GM19324 (cell line): Measurements from ENCODE around the gene ZBTB18.

ENCODE experiments used
- ATAC-seq: cut with Tn5 transposase; IDR thresholded peaks from one replicate; pipeline ENCODE4 v1.9.1; 2021; ENCODE audit warnings: mild to moderate bottlenecking, moderate library complexity; ENCODE audit not compliant: unreplicated experiment, low FRiP score

The ZBTB18 gene

DNA sequence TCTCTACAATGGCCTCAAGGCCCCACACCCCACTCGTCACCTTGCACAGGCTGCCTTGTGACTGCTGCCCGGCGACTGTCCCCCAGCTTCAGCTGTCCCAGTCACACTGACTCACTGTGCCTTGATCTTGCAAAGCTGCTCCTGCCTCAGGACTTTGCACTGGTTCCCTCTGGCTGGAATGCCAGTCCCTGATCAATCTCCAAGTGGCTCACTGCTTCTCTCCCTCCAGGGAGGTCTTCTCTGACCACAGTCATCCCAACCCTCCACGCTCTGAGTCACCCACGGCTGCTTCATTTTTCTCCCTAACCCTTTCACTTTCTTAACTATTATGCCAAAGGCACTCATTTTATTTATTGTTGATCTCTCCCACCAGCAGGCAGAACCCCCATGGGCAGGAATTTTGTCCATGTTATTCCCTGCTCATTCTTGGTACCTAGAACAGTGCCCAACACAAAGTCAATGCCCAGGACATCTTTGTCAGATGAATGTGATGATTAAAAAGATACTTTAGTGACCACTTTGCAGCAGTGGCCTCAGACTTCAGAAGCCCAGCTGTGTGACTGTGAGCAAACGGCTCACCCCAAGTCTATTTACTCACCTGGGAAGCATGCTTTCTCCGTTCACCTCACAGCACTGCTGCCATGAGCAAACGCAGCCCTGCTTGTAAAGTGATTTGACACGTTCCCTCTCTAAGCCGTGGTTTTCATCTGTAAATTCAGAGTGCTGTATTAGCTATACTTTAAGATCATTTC, 53.4 kb downstream of the ZBTB18 start:
- ATAC-seq = no peak

GRCh38 chr1:244106176-244106575, 55.1 kb downstream of the ZBTB18 start:
- no peak for ATAC-seq
